H1 (cell line): Measurements from ENCODE around the gene OR2AE1. TPM values are rescaled to one million over a fixed set of nuclear protein-coding genes. Genes with fewer than 3 reads are reported as not detected.

Experiments
- CTCF ChIA-PET: fragments of 300-600 bp; sonication (Branson Sonifier 250); formaldehyde crosslinking; loops from one replicate; lab custom pipeline; 2021; ENCODE audit not compliant: partially characterized antibody; lab: Charles Lee
- POLR2A ChIA-PET: fragments of 300-600 bp; sonication (Branson Sonifier 250); formaldehyde crosslinking; loops from one replicate; lab custom pipeline; 2021; ENCODE audit warnings: inconsistent platforms; ENCODE audit not compliant: partially characterized antibody; lab: Charles Lee
- DNase-seq, 2 experiments: peaks; one replicate each; pipeline versions ENCODE4 v3.0.0 to v3.0.0-alpha.2; 2010 to 2022; ENCODE audit warnings: low spot score in 2 of 2, low read depth in 1 of 2, mixed read lengths in 1 of 2
- FAIRE-seq: peaks from 2 replicates; lab custom pipeline; 2011; peaks lifted over from hg19 to GRCh38; lab: Jason Lieb, UNC
- H2AFZ ChIP-seq: 2 replicates; pipeline ENCODE4 v1.8.1; 2012; ENCODE audit warnings: low read length, inconsistent platforms
- H2AK5ac ChIP-seq: 2 replicates; pipeline ENCODE4 v1.6.1; 2013; ENCODE audit warnings: low read depth, low read length
- H2BK120ac ChIP-seq: replicated peaks from 2 replicates; pipeline ENCODE3; 2013; ENCODE audit warnings: low read depth, low read length, inconsistent platforms
- H2BK12ac ChIP-seq: 2 replicates; pipeline ENCODE4 v1.6.1; 2013; ENCODE audit warnings: low read depth, low read length
- H2BK15ac ChIP-seq: 2 replicates; pipeline ENCODE4 v1.6.1; 2013; ENCODE audit warnings: low read length
- H2BK20ac ChIP-seq: 2 replicates; pipeline ENCODE4 v1.6.1; 2013; ENCODE audit warnings: low read length
- H2BK5ac ChIP-seq: 2 replicates; pipeline ENCODE4 v1.6.1; 2013; ENCODE audit warnings: low read depth, low read length
- H3K14ac ChIP-seq: 2 replicates; pipeline ENCODE4 v1.6.1; 2013; ENCODE audit warnings: inconsistent platforms; ENCODE audit not compliant: insufficient read length
- H3K18ac ChIP-seq: 2 replicates; pipeline ENCODE4 v1.6.1; 2013; ENCODE audit warnings: low read length; ENCODE audit errors: extremely low read depth
- H3K23ac ChIP-seq: 2 replicates; pipeline ENCODE4 v1.6.1; 2013; ENCODE audit warnings: inconsistent platforms; ENCODE audit not compliant: insufficient read length
- H3K23me2 ChIP-seq: 2 replicates; pipeline ENCODE4 v1.6.1; 2013; ENCODE audit warnings: low read depth, low read length
- H3K27ac ChIP-seq: 2 replicates; pipeline ENCODE4 v1.6.1; 2011; ENCODE audit warnings: low read depth, low read length, inconsistent platforms
- H3K27me3 ChIP-seq, 4 experiments: replicated peaks in 1 of 4; 1 replicate in 1 of 4; 2 replicates in 3 of 4; pipeline versions ENCODE4 v1.6.1 to v1.8.1; 2011 to 2013; ENCODE audit warnings: low read length in 3 of 4, mild to moderate bottlenecking in 3 of 4, inconsistent platforms in 2 of 4, mixed read lengths in 2 of 4, moderate library complexity in 1 of 4; ENCODE audit not compliant: control insufficient read depth in 3 of 4, insufficient read depth in 3 of 4; ENCODE audit errors: extremely low read depth in 1 of 4
- H3K36me3 ChIP-seq, 4 experiments: 2 replicates each; pipeline versions ENCODE4 v1.6.1 to v1.8.1; 2011 to 2013; ENCODE audit warnings: mild to moderate bottlenecking in 4 of 4, low read length in 3 of 4, moderate library complexity in 2 of 4, control low read depth in 1 of 4, inconsistent platforms in 1 of 4; ENCODE audit not compliant: insufficient read depth in 4 of 4, control insufficient read depth in 2 of 4
- H3K4ac ChIP-seq: replicated peaks from 2 replicates; pipeline ENCODE3; 2013; ENCODE audit warnings: low read length, low read depth, mixed read lengths, inconsistent platforms; ENCODE audit not compliant: insufficient read length
- H3K4me1 ChIP-seq, 4 experiments: replicated peaks in 1 of 4; 1 replicate in 1 of 4; 2 replicates in 3 of 4; pipeline versions ENCODE4 v1.6.1 to v1.8.1; 2011 to 2013; ENCODE audit warnings: low read length in 3 of 4, inconsistent platforms in 2 of 4, mixed read lengths in 1 of 4; ENCODE audit not compliant: insufficient read depth in 4 of 4, control insufficient read depth in 3 of 4
- H3K4me2 ChIP-seq, 2 experiments: 2 replicates each; pipeline versions ENCODE4 v1.6.1 to v1.8.1; 2011 to 2013; ENCODE audit warnings: low read depth in 2 of 2, low read length in 2 of 2, control low read depth in 1 of 2, inconsistent platforms in 1 of 2, mild to moderate bottlenecking in 1 of 2; ENCODE audit not compliant: insufficient read depth in 1 of 2
- H3K4me3 ChIP-seq, 4 experiments: fragments of 200-600, 300-600 bp in 1 of 4; sonication (generic), shearing (Covaris generic), sonication (Bioruptor Twin) in 1 of 4; 2 replicates each; pipeline versions ENCODE4 v1.5.1 to v1.8.1; 2011 to 2016; ENCODE audit warnings: low read length in 4 of 4, low read depth in 3 of 4, control low read depth in 2 of 4, inconsistent platforms in 2 of 4, mild to moderate bottlenecking in 2 of 4, mixed read lengths in 1 of 4, moderate library complexity in 1 of 4; ENCODE audit not compliant: insufficient read depth in 2 of 4; ENCODE audit errors: extremely low read depth in 1 of 4
- H3K56ac ChIP-seq: replicated peaks from 2 replicates; pipeline ENCODE3; 2013; ENCODE audit warnings: low read depth, mild to moderate bottlenecking, mixed read lengths, low read length, inconsistent platforms; ENCODE audit not compliant: insufficient read length
- H3K79me1 ChIP-seq: 2 replicates; pipeline ENCODE4 v1.6.1; 2013; ENCODE audit warnings: low read depth, low read length, control low read depth
- H3K79me2 ChIP-seq, 2 experiments: 2 replicates each; pipeline versions ENCODE4 v1.6.1 to v1.8.1; 2012 to 2013; ENCODE audit warnings: low read length in 2 of 2, mild to moderate bottlenecking in 2 of 2, inconsistent platforms in 1 of 2; ENCODE audit not compliant: insufficient read depth in 2 of 2, control insufficient read depth in 1 of 2
- H3K9ac ChIP-seq, 4 experiments: replicated peaks in 1 of 4; 1 replicate in 1 of 4; 2 replicates in 3 of 4; pipeline versions ENCODE4 v1.6.1 to v1.8.1; 2011 to 2013; ENCODE audit warnings: low read depth in 3 of 4, low read length in 3 of 4, control low read depth in 2 of 4, mild to moderate bottlenecking in 2 of 4, moderate library complexity in 2 of 4, inconsistent platforms in 1 of 4; ENCODE audit errors: extremely low read depth in 1 of 4
- H3K9me3 ChIP-seq, 2 experiments: 2 replicates each; pipeline versions ENCODE4 v1.6.1 to v1.8.1; 2012 to 2013; ENCODE audit warnings: mild to moderate bottlenecking in 2 of 2, moderate library complexity in 2 of 2, control low read depth in 1 of 2, inconsistent platforms in 1 of 2, low read depth in 1 of 2, low read length in 1 of 2, mixed read lengths in 1 of 2; ENCODE audit not compliant: insufficient read depth in 2 of 2
- H4K20me1 ChIP-seq, 2 experiments: replicated peaks in 1 of 2; 2 replicates each; pipeline versions ENCODE3 to v1.8.1; 2011 to 2013; ENCODE audit warnings: inconsistent platforms in 2 of 2, low read length in 2 of 2, mild to moderate bottlenecking in 1 of 2; ENCODE audit not compliant: insufficient read depth in 2 of 2, control insufficient read depth in 1 of 2
- H4K5ac ChIP-seq: 2 replicates; pipeline ENCODE4 v1.6.1; 2013; ENCODE audit warnings: low read length, low read depth, mixed read lengths, inconsistent platforms; ENCODE audit not compliant: insufficient read length
- H4K8ac ChIP-seq: 2 replicates; pipeline ENCODE4 v1.8.0; 2013; ENCODE audit warnings: mild to moderate bottlenecking, moderate library complexity, low read length, inconsistent platforms; ENCODE audit not compliant: insufficient read depth; ENCODE audit errors: extremely low read depth
- H4K91ac ChIP-seq: replicated peaks from 2 replicates; pipeline ENCODE3; 2013; ENCODE audit warnings: low read length, mixed read lengths, inconsistent platforms; ENCODE audit not compliant: insufficient read length
- ATF2 ChIP-seq: IDR thresholded peaks from 2 replicates; pipeline ENCODE4 v1.6.1; 2012; ENCODE audit warnings: low read length, inconsistent platforms
- CBX8 ChIP-seq: fragments of 300-800, 300-1000 bp; sonication (generic); IDR thresholded peaks from 2 replicates; pipeline ENCODE4 v1.7.1; 2016; ENCODE audit warnings: low read depth, low read length, borderline replicate concordance
- CHD1 ChIP-seq: IDR thresholded peaks from 2 replicates; pipeline ENCODE4 v1.6.1; 2012; ENCODE audit warnings: low read depth, low read length, improper control_type of control experiment
- CTBP2 ChIP-seq: IDR thresholded peaks from 2 replicates; pipeline ENCODE4 v1.7.0; 2011; ENCODE audit warnings: borderline replicate concordance, mild to moderate bottlenecking, moderate library complexity, mixed read lengths, low read length; ENCODE audit not compliant: insufficient read depth, insufficient read length
- E2F6 ChIP-seq: IDR thresholded peaks from 2 replicates; pipeline ENCODE4 v1.6.1; 2012; ENCODE audit warnings: inconsistent platforms
- EZH2 ChIP-seq: fragments of 200-600 bp; sonication (generic); IDR thresholded peaks from 2 replicates; pipeline ENCODE4 v1.7.1; 2012; ENCODE audit warnings: low read depth, mild to moderate bottlenecking, moderate library complexity, low read length, inconsistent platforms; ENCODE audit not compliant: severe bottlenecking
- KDM5A ChIP-seq: fragments of 200-600 bp; IDR thresholded peaks from 2 replicates; pipeline ENCODE4 v1.7.1; 2012; ENCODE audit warnings: mild to moderate bottlenecking, low read length, inconsistent platforms, mixed read lengths
- RFX5 ChIP-seq: IDR thresholded peaks from 2 replicates; pipeline ENCODE4 v1.6.1; 2011; ENCODE audit warnings: low read depth, low read length, improper control_type of control experiment, borderline replicate concordance
- RXRA ChIP-seq: IDR thresholded peaks from 2 replicates; pipeline ENCODE4 v1.6.1; 2011; ENCODE audit warnings: low read depth, mild to moderate bottlenecking, low read length, moderate library complexity; ENCODE audit not compliant: insufficient read depth
- SAP30 ChIP-seq: fragments of 300-600 bp; sonication (generic); IDR thresholded peaks from 2 replicates; pipeline ENCODE4 v1.7.1; 2012; ENCODE audit warnings: low read length, moderate library complexity, mild to moderate bottlenecking, inconsistent platforms; ENCODE audit not compliant: insufficient read depth, insufficient replicate concordance
- SIRT6 ChIP-seq: IDR thresholded peaks from one replicate; pipeline ENCODE4 v1.7.1; 2012; ENCODE audit warnings: low read length, inconsistent platforms
- WGBS, 2 experiments: shearing (Covaris generic) in 1 of 2; methylation state at CpG; one replicate each; pipeline versions ENCODE4 v1.1.6 to v1.1.7; 2013 to 2015; ENCODE audit warnings: low lambda C conversion rate in 2 of 2, mixed read lengths in 2 of 2, inconsistent platforms in 1 of 2, low coverage in 1 of 2, missing lambda C conversion rate in 1 of 2; ENCODE audit not compliant: insufficient replicate concordance in 2 of 2, insufficient coverage in 1 of 2, insufficient read length in 1 of 2; ENCODE audit errors: extremely low coverage in 1 of 2, missing lambda C conversion rate in 1 of 2; 5-methylcytosine and 5-hydroxymethylcytosine counted together
- polyA plus RNA-seq, 7 experiments: library from polyadenylated mRNA; depleted of rRNA in 3 of 7; stranded (reverse) in 5 of 7; unstranded in 2 of 7; fragments of >200 nt in 5 of 7; fragments of 200-250 nt in 2 of 7; gene quantifications; 1 replicate in 5 of 7; 2 replicates in 1 of 7; 4 replicates in 1 of 7; pipeline versions ENCODE4 v1.2.1 to v1.2.3, GENCODE V29; 2011 to 2013; ENCODE audit warnings: missing spikeins in 2 of 7, mixed read lengths in 2 of 7
- total RNA-seq: library from RNA; stranded (reverse); fragmentation: NEBNext Ultra II Directional; extraction: Animal tissue kit (Norgen Biotek cat#: 25700); gene quantifications from 2 replicates; pipeline ENCODE4 v1.2.1, GENCODE V29; 2021

OR2AE1 gene
- total and polyA plus RNA-seq, 2 of the 8 experiments (the other 6 are each of a cell fraction or from before 2014, with no cell fraction given), result not detected

GRCh38 chr7:99901581-99901980 lies 24.7 kb upstream of the OR2AE1 start:
- H3K9me3 ChIP-seq, result no peaks in the 10 kb centered on the region
- H3K4ac ChIP-seq, result no peak overlapping the region
- H2BK12ac ChIP-seq, result no peak overlapping the region
- POLR2A ChIA-PET, result no interaction called here
- H4K91ac ChIP-seq, result no peak overlapping the region
- no peak overlapping the region for H4K8ac ChIP-seq
- no peak overlapping the region for H3K14ac ChIP-seq
- no peak overlapping the region for H2BK5ac ChIP-seq
- H3K79me2 ChIP-seq, result no peaks in the 10 kb centered on the region
- H3K79me1 ChIP-seq, result no peaks in the 10 kb centered on the region
- H3K23ac ChIP-seq, result no peak overlapping the region
- no peaks in the 10 kb centered on the region for H3K4me1 ChIP-seq
- DNase-seq (no peak), FAIRE-seq (no peak)
- no peak overlapping the region for H3K56ac ChIP-seq
- no peak overlapping the region for H2BK15ac ChIP-seq
- H3K4me3 ChIP-seq, result no peak overlapping the region
- H3K27me3 ChIP-seq, result no peaks in the 10 kb centered on the region
- no peak overlapping the region for H3K18ac ChIP-seq
- peak overlapping the region; percentile 84 for H2AFZ ChIP-seq
- no peak overlapping the region for H3K4me2 ChIP-seq
- CTCF ChIA-PET, result interaction anchor here (1.8 kb wide), 1 partner anchor 13 kb away, joined by 6 read pairs; no protein-coding TSS in a partner anchor
- no peaks in the 10 kb centered on the region for H4K20me1 ChIP-seq
- H3K9ac ChIP-seq, result no peak overlapping the region; a peak in 1 of 7 replicates
- H4K5ac ChIP-seq, result no peak overlapping the region
- H3K23me2 ChIP-seq, result no peaks in the 10 kb centered on the region
- H3K27ac ChIP-seq, result no peak overlapping the region
- 86% methylated on average over 10 of the region's 10 CpGs; no CpG with 5 or more reads in 1 of the 2 experiments for WGBS, 2 experiments
- H3K36me3 ChIP-seq, result no peaks in the 10 kb centered on the region; a peak in 1 of 8 replicates
- no peak overlapping the region for H2BK120ac ChIP-seq
- no peak overlapping the region for H2BK20ac ChIP-seq
- H2AK5ac ChIP-seq, result no peak overlapping the region
- TF ChIP-seq EZH2 (no peak), RXRA (no peak), SAP30 (no peak), CHD1 (no peak), CTBP2 (no peak), ATF2 (no peak), SIRT6 (no peak), CBX8 (no peak), RFX5 (no peak), KDM5A (no peak), E2F6 (no peak)
